Smooth muscle cell of the brain vasculature (primary cell): ENCODE data around the gene BTNL8.
"Not testable (repeated sequence)": the region's sequence is repeated elsewhere in the genome, so short reads cannot be mapped to it uniquely, and the experiment has no call there.

ENCODE experiments used
- DNase-seq: peaks from one replicate; pipeline ENCODE4 v3.0.0-alpha.2; 2012; ENCODE audit warnings: low read depth, low spot score

The BTNL8 gene

DNA sequence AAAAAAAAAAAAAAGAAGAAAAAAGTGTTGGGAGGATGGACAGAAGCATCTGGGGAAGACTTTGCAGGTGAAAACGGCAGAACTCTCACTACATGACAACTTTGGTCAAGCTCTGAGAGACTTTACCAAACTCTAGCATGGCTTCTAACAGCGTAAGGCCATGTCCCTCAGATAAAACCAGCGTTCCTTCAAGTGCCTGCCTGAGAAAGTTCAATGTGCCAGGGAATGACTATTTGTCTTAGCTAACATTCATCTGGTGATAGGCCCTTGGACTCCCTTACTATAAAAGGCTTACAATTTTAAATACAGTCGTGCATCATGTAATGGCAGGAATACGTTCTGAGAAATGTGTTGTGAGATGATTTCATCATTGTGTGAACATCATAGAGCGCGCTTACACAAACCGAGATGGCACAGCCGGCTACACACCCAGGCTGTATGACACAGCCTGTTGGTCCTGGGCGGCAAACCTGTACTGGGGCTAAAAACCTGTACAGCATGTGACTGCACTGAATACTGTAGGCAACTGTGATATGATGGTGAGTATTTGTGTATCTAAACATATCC is 23.0 kb upstream of the BTNL8 start:
- DNase-seq = no peak

DNA sequence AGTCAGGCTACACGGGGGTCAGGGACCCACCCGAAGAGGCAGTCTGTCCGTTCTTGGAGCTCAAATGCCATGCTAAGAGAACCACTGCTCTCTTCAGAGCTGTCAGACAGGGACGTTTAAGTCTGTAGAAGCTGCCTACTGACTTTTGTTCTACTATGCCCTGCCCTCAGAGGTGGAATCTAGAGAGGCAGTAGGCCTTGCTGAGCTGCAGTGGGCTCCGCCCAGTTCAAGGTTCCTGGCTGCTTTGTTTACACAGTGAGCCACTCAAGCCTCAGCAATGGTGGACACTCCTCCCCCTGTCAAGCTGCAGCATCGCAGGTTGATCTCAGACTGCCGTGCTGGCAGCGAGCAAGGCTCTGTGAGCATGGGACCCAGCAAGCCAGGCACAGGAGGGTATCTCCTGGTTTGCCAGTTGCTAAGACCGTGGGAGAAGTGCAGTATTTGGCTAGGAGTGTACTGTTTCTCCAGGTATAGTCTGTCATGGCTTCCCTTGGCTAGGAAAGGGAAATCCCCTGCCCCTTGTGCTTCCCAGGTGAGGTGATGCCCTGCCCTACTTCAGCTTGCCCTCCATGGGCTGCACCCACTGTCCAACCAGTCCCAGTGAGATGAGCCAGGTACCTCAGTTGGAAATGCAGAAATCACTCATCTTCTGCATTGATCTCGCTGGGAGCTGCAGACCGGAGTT is 13.0 kb upstream of the BTNL8 start:
- not testable (repeated sequence) for DNase-seq

DNA sequence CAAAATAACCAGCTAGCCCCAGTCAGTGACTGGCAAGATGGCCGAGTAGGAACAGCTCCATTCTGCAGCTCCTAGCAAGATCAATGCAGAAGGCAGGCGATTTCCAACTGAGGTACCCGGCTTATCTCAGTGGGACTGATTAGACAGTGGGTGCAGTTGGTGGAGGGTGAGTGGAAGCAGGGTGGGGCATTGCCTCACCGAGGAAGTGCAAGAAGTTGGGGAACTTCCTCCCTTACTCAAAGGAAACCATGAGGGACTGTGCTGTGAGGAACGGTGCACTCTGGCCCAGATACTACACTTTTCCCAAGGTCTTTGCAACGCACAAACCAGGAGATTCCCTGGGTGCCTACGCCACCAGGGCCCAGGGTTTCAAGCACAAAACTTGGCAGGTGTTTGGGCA is 9.6 kb upstream of the BTNL8 start:
- DNase-seq = no peak

DNA sequence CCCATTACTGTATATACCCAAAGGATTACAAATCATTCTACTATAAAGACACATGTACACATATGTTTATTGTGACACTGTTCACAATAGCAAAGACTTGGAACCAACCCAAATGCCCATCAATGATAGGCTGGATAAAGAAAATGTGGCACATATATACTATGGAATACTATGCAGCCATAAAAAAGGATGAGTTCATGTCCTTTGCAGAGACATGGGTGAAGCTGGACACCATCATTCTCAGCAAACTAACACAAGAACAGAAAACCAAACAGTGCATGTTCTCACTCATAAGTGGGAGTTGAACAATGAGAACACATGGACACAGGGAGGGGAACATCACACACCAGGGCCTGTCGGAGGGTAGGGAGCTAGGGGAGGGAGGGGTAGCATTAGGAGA is 3.6 kb upstream of the BTNL8 start:
- not testable (repeated sequence) for DNase-seq

DNA sequence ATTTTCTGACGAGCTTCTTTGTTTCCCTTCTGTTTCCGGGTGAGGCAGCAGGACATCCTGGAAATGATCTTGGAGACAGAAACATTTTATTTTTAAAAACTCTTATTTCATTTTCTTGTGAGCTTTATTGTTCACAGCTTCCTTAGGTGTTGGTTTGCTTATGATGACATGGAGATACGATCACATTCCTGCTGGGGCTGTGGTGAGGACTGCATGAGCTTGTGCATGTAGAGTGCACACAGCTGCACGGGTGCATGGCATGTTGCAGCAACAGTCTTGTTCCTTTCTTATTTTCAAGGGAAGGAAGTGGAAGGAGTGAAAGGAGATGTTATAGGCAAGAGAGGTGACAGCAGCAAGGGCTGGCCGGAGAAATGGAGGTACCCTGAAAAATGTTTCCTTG is 1.2 kb downstream of the BTNL8 start:
- no peak for DNase-seq

DNA sequence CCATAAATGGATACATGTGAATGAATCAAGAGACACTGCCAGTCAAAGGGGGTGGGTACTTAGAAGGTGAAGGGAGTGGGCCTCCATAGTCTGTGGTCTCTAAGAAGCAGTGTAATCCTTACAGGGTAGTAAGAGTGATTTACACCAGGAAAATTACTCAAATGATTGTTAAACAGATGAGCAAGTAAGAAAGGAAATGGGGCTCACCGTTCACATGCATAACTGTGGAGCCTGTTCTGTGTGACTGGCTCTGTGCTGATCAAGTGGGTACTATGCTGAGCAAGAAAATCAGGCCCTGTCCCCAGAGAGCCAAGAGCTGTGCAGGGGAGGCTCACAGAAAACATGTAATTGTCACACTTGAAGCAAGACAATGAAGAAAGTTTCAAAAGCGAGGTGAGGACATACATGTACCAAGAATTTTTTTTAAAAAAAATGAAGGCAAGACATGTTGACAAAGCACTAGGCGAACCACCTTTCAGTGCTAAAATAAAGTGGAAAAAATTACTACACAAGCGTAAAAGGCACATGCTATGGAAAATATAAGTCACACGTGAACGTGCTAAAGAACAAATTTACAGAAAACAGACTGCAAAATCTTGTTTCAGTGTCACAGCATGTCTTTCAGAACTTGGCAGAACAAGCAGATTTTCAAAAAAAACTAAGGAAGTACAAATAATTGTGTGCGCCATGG is 2.5 kb downstream of the BTNL8 start:
- DNase-seq = no peak

DNA sequence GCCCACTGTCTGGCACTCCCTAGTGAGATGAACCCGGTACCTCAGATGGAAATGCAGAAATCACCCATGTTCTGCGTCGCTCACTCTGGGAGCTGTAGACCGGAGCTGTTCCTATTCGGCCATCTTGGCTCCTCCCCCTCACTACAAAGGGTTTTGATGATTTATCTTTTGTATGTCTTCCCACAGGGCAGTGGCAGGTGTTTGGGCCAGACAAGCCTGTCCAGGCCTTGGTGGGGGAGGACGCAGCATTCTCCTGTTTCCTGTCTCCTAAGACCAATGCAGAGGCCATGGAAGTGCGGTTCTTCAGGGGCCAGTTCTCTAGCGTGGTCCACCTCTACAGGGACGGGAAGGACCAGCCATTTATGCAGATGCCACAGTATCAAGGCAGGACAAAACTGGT is 9.4 kb downstream of the BTNL8 start:
- DNase-seq = no peak

DNA sequence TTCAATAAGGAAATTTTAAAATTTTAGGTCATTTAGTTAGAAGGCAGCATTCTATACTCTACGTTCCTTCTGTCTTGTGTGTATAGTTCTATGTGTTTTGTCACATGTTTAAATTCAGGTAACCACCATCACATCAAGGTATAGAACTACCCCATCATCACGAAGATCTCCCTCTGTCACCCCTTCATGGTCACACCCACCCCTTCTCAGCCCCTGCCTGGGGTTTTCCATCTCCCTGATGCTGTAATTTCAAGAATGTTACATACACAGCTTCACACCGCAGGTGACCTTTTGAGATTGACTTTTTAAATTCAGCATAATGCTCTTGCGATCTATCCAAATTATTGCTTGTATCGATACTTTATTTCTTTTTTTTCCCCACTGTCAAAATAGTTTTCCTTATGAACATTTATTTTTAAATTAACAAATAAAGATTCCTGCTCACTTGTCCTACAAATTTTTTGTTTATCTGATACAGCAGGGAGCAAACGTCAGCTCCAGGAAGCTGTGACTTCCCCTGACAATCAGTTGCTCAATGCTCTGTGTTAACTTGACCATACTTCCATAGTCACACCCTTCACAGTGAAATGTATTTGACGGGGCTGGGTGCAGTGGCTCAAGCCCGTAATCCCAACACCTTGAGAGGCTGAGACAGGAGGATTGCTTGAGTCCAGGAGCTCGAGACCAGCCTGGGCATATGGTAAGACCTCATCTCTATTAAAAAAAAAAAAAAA is 10.2 kb downstream of the BTNL8 start:
- no peak for DNase-seq

DNA sequence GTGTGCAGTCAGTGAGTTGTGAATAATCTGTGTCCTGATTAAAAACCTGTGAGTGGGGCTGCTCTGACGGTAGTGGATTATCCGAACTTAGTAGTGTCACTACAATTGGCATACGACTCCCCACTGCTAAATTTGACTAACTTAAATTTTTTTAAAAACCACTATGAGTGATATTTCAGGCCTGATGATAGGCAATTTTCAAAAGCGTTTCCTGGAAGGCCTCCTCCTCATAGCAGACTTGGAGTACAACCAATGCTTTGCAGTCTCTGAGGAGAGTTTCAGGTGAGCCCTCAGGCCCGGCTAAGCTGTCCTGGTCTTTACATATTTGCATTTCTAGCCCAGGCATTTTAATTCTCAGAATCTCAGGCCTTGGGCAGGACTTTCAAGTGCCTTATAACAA is 10.8 kb downstream of the BTNL8 start:
- DNase-seq = no peak

DNA sequence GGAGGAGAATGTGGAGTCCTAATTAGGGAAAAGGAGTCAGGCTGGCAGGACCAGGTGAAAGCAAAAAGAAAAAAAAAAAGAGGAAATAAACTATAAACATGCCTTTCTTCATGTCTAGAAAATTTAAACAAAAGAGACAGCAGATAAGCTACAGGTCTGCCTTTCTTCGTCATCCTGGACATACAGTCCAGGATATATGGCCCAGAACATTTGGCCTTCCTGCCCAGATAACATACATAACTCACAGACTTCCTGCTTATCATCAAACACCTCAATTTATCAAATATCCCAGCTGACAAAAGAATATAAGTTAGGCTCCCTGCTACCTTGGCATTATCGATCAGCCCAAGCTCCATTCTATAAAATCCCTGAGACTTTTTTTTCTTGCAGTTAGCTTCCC is 11.2 kb downstream of the BTNL8 start:
- no peak for DNase-seq

DNA sequence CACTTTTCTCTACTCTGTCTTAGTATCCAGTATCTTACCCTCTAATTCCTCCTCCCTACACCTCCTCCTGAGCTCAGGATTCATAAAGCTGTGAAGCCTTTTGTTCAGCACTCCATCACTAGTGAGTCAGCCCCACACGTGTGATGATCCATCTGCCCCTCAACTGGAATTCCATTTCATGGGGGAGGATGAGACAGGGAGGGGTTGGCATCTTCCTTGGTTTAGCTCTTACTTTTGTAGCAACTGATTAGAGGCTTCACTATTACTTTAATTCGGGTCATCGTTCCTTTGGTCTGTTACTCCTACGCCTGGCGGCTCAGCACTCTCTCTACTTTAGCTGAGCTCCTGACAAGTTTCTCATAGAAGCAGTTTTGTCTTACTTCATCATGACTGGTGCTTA is 11.8 kb downstream of the BTNL8 start:
- DNase-seq = no peak

DNA sequence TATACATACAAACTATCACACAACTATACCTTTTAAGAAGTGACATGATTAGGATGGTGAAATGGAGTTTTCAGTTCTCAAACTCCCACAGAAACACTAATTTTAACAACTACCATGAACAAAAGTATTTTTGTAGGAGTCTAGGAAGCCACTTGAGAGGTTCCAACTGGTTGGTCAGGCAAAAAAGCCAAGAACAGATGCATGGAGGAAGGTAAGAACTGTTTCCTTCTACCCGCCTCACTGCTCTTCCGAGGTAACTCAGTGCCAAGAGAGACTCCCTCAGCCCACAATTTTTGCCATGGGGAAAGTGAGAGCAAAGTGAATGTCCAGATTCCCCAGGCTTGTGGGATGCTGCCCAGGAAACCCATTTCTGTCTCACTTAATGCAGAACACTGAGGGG is 15.7 kb downstream of the BTNL8 start:
- no peak for DNase-seq

DNA sequence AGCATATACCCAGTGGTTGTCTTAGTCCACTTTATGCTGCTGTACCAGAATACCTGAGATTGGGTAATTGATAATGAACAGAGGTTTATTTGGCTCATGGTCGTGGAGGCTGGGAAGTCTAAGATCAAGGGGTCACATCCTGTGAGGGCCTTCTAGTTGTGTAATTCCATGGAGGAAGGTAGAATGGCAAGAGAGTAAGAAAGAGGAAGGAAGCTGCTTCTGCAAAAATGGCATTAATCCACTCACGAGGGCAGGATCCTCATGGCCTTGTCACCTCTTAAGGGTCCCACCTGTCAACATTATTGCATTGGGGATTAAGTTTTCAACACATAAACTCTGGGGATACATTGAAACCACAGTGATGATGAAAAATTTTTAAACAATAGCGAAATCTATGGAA is 17.0 kb downstream of the BTNL8 start:
- no peak for DNase-seq

DNA sequence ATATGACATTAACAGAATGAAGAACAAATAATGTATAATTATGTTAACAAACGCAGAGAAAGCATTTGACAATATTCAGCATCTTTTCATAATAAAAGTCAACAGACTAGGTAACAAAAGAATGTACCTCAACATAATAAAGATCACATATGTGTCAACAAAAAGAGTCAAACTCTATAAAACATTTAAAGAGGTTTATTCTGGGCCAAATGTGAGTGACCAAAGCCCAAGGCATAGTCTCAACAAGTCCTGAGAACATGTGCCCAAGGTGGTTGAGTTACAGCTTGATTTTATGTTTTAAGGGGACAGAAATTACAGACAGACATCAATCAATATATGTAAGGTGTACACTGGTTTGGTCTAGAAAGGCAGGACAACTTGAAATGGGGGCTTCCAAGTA is 19.4 kb downstream of the BTNL8 start:
- DNase-seq = no peak

DNA sequence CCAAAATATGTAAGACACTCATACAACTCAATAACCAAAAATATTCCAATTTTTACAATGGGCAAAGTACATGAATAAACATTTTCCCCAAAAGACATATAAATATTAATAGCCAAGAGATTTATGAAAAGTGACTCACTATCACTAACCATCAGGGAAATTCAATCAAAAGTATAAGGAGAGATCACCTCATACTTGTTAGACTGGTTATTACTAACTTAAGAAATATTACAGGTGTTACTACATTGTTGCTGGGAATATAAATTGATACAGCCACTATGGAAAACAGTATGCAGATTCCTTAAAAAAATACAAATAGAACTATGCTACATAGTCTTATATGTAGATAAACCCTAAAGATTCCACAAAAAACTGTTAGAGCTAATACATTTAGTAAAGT is 21.8 kb downstream of the BTNL8 start:
- DNase-seq = no peak

DNA sequence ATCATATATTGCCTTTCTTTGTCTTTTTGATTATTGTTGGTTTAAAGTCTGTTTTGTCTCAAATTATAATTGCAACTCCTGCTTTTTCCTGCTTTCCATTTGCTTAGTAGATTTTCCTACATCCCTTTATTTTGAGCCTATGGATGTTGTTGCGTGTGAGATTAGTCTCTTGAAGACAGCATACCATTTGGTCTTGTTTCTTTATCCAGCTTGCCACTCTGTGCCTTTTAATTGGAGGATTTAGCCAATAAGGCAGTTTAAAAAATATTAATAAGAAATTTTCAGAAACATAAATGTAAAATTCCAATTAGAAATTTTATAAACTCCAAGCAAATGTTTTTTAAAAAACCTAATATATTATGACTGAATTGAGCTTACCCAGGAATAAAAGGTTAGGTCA is 24.0 kb downstream of the BTNL8 start:
- DNase-seq = no peak

DNA sequence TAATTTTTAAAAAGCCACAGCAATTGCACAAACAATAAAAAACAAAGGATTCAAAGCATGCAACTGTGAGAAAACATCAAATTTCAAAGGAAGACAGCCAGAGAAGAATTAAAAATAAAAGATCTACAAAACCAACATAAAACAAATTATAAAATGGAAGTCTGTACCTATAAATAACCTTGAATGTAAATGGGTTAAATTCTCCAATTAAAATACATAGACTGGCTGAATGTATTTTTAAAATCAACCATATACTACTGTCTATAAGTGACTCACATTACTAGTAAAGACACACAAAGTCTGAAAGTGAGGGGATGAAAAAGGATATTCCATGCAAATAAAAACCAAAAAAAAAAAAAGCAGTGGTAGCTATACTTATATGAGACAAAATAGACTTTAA is 33.7 kb downstream of the BTNL8 start:
- DNase-seq = no peak

DNA sequence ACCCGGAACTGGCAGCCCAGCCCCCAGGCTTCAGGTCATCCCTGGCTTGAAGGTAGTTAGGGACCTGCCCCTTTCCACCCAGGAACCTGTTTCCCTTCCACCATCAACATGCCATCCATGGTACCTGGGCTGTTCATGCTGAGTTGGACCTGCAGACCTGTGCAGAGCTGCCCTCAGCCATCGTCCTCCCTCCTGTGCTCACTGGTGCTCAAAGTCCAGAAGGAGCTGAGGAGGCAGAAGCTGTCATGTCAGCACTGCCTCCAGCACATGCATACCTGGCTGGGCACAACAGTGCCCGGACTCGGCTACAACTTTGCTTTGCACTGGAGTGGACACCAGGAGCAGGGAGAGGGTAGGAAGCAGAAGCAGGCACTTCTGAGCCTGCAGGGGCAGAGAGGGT is 36.2 kb downstream of the BTNL8 start:
- DNase-seq = no peak

DNA sequence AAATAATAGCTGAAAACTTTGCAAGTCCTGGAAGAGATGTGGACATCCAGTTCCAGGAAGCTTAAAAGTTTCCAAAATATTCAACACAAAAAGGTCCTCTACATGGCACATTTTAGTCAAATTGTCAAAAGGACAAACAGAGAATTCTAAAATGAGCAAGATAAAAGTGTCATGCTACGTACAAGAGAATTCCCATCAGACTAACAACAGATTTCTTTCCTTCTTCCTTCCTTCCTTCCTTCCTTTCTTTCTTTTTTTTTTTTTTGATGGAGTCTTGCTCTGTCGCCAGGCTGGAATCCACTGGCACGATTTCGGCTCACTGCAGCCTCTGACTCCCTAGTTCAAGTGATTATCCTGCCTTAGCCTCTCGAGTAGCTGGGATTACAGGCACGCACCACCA is 39.3 kb downstream of the BTNL8 start:
- no peak for DNase-seq

DNA sequence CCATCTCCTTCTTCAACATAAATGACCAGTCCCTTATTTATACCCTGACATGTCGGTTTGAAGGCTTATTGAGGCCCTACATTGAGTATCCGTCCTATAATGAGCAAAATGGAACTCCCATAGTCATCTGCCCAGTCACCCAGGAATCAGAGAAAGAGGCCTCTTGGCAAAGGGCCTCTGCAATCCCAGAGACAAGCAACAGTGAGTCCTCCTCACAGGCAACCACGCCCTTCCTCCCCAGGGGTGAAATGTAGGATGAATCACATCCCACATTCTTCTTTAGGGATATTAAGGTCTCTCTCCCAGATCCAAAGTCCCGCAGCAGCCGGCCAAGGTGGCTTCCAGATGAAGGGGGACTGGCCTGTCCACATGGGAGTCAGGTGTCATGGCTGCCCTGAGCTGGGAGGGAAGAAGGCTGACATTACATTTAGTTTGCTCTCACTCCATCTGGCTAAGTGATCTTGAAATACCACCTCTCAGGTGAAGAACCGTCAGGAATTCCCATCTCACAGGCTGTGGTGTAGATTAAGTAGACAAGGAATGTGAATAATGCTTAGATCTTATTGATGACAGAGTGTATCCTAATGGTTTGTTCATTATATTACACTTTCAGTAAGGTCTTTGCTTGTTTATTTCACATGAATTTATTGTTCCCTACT is 51.5 kb downstream of the BTNL8 start:
- no peak for DNase-seq

DNA sequence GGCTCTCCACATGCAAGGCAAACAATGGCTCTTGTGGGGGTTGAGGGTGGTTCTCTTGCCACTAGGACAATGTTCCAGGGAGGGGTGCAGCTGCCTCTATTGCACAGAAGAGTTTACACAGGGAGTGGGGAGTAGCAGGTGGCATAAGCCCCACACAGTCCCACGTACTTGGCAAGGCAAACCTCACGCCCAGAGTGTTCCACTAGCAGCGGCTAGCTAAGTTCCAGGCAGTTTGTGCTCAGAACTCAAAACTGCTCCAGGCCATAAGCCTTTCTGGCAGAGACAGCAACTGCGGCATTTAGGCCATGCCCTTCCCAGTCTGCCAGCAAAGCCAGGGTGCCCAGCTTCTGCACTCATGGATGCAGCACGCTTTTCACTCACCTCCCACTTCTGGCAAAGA is 60.7 kb downstream of the BTNL8 start:
- no peak for DNase-seq

DNA sequence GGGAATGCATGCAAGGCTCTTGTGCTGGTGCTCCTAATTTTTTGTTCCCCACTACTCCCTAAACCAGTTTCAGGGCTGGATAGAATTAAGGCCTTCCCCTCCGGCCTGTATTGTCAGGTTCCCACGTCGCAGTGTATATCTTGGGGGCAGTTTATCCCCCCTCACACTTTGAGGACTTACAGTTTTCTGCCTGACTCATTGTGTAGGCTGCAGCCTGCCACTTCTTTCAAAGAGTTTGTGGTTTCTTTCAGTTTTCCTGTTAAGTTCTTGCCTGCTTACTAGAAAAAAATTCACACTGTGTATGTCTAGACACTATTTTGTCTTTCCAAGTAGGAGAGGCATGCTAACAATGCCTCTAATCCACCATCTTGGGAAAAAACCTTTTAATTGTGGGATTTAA is 61.2 kb downstream of the BTNL8 start:
- no peak for DNase-seq
